Activated CD8-positive, alpha-beta T cell treated with anti-CD3 and anti-CD28 coated beads for 36 hours (primary cell): ENCODE data around the gene MTG1. TPM values are rescaled to one million over a fixed set of nuclear protein-coding genes. Genes with fewer than 3 reads are reported as not detected.
"Not testable (repeated sequence)": the region's sequence is repeated elsewhere in the genome, so short reads cannot be mapped to it uniquely, and the experiment has no call there.

ENCODE experiments used
- ATAC-seq: fragments of 200-7000 bp; cut with Tn5 transposase; one replicate; pipeline ENCODE4 v1.10.0; 2021; ENCODE audit warnings: mild to moderate bottlenecking, moderate library complexity
- CTCF ChIA-PET: fragments of 350-600 bp; sonication (Branson Sonifier 250); formaldehyde crosslinking; loops from one replicate; lab custom pipeline; 2021; ENCODE audit warnings: antibody characterized with exemption; lab: Charles Lee
- POLR2A ChIA-PET: fragments of 350-600 bp; sonication (Branson Sonifier 250); formaldehyde crosslinking; loops from one replicate; lab custom pipeline; 2021; ENCODE audit warnings: antibody characterized with exemption; lab: Charles Lee
- DNase-seq: peaks from one replicate; pipeline ENCODE4 v3.0.0-alpha.2; 2020
- H3K27ac Mint-ChIP-seq: one replicate; pipeline ENCODE4 v1.8.0; 2021; ENCODE audit warnings: mild to moderate bottlenecking, mixed read lengths
- H3K27me3 Mint-ChIP-seq: one replicate; pipeline ENCODE4 v1.8.0; 2021; ENCODE audit warnings: mixed read lengths
- H3K36me3 Mint-ChIP-seq: one replicate; pipeline ENCODE4 v1.8.0; 2021; ENCODE audit warnings: low read depth, mixed read lengths
- H3K4me1 Mint-ChIP-seq: one replicate; pipeline ENCODE4 v1.8.0; 2021; ENCODE audit warnings: low read depth, mixed read lengths
- H3K4me3 Mint-ChIP-seq: one replicate; pipeline ENCODE4 v1.8.0; 2021; ENCODE audit warnings: mild to moderate bottlenecking, moderate library complexity, mixed read lengths
- H3K9me3 Mint-ChIP-seq: one replicate; pipeline ENCODE4 v1.8.0; 2021; ENCODE audit warnings: mixed read lengths
- intact Hi-C: fragments of 100-400 bp; cut with micrococcal nuclease; formaldehyde crosslinking; loops from one replicate; pipeline ENCODE4 v1.10.0; 2022
- total RNA-seq, 2 experiments: library from RNA; stranded (reverse); gene quantifications; one replicate each; pipeline ENCODE4 v1.2.3, GENCODE V29; 2021
- TF ChIP-seq, protein P1 (sequence below): fragments of 200-600 bp; IDR thresholded peaks from one replicate; pipeline ENCODE4 v1.8.0; 2022; ENCODE audit warnings: antibody characterized with exemption, mild to moderate bottlenecking

Gene MTG1
- total RNA-seq, 2 experiments from 2014 or later: 45.7 to 48.9 TPM

DNA sequence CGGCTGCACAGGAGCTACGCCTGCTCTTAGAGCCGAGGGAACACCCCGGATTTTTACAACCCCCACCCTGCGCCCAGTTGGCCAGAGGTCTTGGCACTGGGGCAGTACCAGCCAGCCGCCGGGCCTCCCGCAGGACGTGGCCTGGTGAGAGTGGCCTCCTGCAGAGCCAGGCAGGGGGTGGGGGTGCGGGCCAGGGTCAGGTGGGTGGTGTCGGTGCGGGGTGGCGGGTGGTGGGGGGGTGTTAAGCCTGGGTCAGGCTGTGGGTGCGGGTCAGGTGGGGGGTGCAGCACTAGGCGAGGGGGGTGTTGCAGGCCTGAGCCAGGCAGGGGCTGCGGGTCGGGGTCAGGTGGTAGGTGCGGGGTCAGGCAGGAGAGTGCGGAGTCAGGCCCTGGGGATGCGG is 21.4 kb upstream of the MTG1 start:
- POLR2A ChIA-PET: interaction anchor here (1.3 to 1.5 kb wide), 2 partner anchors 11 to 17 kb away, joined by 8 to 10 read pairs; no protein-coding TSS in a partner anchor
- DNase-seq (no peak), ATAC-seq (no peak)
- TF ChIP-seq, protein P1, sequence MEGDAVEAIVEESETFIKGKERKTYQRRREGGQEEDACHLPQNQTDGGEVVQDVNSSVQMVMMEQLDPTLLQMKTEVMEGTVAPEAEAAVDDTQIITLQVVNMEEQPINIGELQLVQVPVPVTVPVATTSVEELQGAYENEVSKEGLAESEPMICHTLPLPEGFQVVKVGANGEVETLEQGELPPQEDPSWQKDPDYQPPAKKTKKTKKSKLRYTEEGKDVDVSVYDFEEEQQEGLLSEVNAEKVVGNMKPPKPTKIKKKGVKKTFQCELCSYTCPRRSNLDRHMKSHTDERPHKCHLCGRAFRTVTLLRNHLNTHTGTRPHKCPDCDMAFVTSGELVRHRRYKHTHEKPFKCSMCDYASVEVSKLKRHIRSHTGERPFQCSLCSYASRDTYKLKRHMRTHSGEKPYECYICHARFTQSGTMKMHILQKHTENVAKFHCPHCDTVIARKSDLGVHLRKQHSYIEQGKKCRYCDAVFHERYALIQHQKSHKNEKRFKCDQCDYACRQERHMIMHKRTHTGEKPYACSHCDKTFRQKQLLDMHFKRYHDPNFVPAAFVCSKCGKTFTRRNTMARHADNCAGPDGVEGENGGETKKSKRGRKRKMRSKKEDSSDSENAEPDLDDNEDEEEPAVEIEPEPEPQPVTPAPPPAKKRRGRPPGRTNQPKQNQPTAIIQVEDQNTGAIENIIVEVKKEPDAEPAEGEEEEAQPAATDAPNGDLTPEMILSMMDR: no peak
- H3K36me3 Mint-ChIP-seq: peaks cover 5% of the 10 kb centered on the region
- CTCF ChIA-PET: interaction anchor here (0.8 to 1.2 kb wide), 3 partner anchors 11 to 44 kb away, joined by 3 to 5 read pairs (median 3); no protein-coding TSS in a partner anchor
- no peaks in the 10 kb centered on the region for H3K9me3 Mint-ChIP-seq
- no peak overlapping the region for H3K27ac Mint-ChIP-seq
- H3K27me3 Mint-ChIP-seq: no peaks in the 10 kb centered on the region
- intact Hi-C loops: no loop called here
- peaks cover 11% of the 10 kb centered on the region for H3K4me1 Mint-ChIP-seq
- H3K4me3 Mint-ChIP-seq: peak overlapping the region; percentile 64

DNA sequence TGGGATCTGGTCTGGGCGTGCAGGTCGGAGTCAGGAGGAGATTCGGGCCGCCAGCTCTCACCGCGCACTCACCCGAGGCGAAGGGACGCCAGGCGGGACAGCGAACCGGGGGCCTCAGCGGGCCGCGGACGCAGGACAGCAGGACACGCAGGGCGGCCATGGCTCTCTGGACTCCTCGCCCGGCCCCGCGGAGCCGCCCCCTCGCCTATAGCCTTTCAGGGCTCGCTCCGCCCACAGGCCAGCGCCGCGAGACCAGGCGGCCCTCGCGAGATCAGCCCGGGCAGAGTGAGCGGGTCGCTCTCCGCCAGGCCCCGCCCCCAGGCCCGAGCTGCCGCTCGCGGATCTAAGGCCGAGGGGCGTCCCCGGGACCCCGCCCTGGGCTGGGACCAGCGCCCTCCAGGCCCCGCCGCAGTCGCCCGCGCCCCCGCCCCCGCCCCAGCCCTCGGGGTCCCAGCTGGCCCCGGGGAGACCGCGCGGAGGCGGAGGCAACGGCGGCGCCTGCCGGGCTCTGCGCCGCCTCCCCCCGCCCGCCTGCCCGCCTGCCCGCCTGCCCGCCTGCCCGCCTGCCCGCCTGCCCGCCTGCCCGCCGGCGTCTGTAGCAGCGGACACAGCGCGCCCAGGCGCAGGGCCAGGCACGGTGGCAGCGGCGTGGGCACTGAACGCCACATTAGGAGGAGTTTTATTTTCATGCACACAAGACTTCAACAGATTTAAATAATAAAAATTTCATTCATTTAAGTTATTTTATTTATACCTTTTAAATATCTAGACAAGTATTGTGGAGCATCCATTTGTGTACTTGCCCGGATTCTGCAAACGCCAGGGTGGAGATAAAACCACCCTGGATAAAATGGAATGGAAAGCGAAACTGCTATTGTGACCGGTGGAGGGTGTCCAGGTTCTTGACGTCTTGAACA is 20.5 kb upstream of the MTG1 start, which contains the start of gene ECHS1:
ECHS1 (minus strand) TSS at position 181 of the 917 bp plus-strand sequence; CDS start at position 160, 21 bp downstream.
- Mint-ChIP-seq H3K4me1 (peaks cover 11% of the 10 kb centered on the region), H3K27me3 (no peaks in the 10 kb centered on the region), H3K27ac (peak within 1 kb of the TSS; percentile 77), H3K4me3 (peak within 1 kb of the TSS; percentile 78), H3K36me3 (peaks cover 5% of the 10 kb centered on the region), H3K9me3 (no peaks in the 10 kb centered on the region)
- intact Hi-C loops: no loop called here
- POLR2A ChIA-PET: interaction anchor here (1.3 to 1.5 kb wide), 2 partner anchors 12 to 16 kb away, joined by 8 to 10 read pairs; no protein-coding TSS in a partner anchor
- CTCF ChIA-PET: interaction anchor here (0.8 to 1.2 kb wide), 3 partner anchors 12 to 44 kb away, joined by 3 to 5 read pairs (median 3); no protein-coding TSS in a partner anchor
- DNase-seq: peak; percentile 96
- TF ChIP-seq, protein P1: no peak
- peak; percentile 99 for ATAC-seq

DNA sequence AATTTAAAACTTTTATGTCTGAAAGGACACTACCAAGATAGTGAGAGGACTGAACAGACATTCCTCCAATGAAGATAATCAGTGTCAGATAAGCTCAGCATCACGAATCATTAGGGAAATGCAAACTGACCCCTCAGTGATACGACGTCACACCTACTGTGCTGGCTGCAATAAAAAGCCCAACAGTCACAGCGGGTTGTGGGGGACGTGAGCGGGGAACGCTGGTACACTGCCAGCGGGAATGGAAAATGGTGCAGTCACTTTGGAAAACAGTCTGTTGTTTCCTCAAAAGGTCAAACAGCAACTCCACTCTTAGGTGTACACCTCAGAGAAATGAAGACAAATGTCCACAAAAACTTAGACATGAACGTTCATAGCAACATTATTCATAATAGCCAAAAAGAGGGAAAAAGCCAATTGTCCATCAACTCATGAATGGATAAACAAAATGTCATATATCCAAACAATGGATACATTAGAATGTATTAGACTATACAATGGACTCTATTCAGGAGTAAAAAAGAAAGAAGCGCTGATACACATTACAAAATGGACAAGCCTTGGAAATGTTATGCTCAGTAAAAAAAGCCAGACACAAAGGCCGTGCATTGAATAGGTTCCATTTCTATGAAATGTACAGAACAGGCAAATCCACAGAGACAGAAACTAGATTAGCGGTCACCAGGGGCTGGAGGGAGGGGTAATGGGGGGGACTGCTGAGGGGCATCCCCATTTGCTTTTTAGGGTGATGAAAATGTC is 18.4 kb upstream of the MTG1 start:
- ATAC-seq: no peak
- H3K9me3 Mint-ChIP-seq: no peaks in the 10 kb centered on the region
- no peak overlapping the region for H3K4me3 Mint-ChIP-seq
- peaks cover 10% of the 10 kb centered on the region for H3K4me1 Mint-ChIP-seq
- H3K27ac Mint-ChIP-seq: no peak overlapping the region
- H3K27me3 Mint-ChIP-seq: no peaks in the 10 kb centered on the region
- POLR2A ChIA-PET: interaction anchor here (1.0 to 1.6 kb wide), 2 partner anchors 12 to 14 kb away, joined by 3 to 9 read pairs; no protein-coding TSS in a partner anchor
- intact Hi-C loops: no loop called here
- no peaks in the 10 kb centered on the region for H3K36me3 Mint-ChIP-seq
- CTCF ChIA-PET: interaction anchor here (1.0 to 1.4 kb wide), 2 partner anchors 15 to 47 kb away, joined by 3 to 4 read pairs; no protein-coding TSS in a partner anchor
- no peak for DNase-seq
- TF ChIP-seq, protein P1: no peak

DNA sequence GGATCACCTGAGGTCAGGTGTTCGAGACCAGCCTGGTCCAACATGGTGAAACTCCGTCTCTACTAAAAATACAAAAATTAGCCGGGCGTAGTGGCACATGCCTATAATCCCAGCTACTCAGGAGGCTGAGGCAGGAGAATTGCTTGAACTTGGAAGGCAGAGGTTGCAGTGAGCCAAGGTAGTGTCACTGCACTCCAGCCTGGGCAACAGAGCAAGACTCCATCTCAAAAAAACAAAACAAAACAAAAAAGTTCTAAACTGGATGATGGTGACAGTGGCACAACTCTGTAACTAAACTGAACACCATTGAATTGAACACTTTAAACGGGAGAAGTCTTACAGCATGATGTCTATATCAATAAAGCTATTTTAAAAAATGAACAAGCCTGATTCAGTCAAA is 17.8 kb upstream of the MTG1 start:
- H3K9me3 Mint-ChIP-seq, ATAC-seq, H3K27me3 Mint-ChIP-seq, DNase-seq, CTCF ChIA-PET, H3K4me1 Mint-ChIP-seq, H3K27ac Mint-ChIP-seq, H3K4me3 Mint-ChIP-seq, H3K36me3 Mint-ChIP-seq, intact Hi-C loops: not testable (repeated sequence)
- POLR2A ChIA-PET: interaction anchor here (0.7 to 1.6 kb wide), 3 partner anchors 11 to 15 kb away, joined by 3 to 9 read pairs (median 4); no protein-coding TSS in a partner anchor
